Effector memory CD8-positive, alpha-beta T cell (primary cell): ENCODE data around the gene KCNMB2.

Source experiments
- ATAC-seq: fragments of 150-1000 bp; cut with Tn5 transposase; replicated peaks from 2 replicates; pipeline ENCODE4 v1.10.0; 2021; ENCODE audit warnings: mild to moderate bottlenecking, moderate library complexity
- DNase-seq, 3 experiments: peaks; one replicate each; pipeline ENCODE4 v3.0.0; 2021
- H3K27ac Mint-ChIP-seq, 2 donors: one replicate each; pipeline ENCODE4 v1.8.0; 2022; ENCODE audit warnings: mild to moderate bottlenecking in 2 of 2, mixed read lengths in 2 of 2, moderate library complexity in 2 of 2
- H3K27me3 Mint-ChIP-seq, 2 donors: one replicate each; pipeline ENCODE4 v1.8.0; 2022; ENCODE audit warnings: mixed read lengths in 2 of 2
- H3K36me3 Mint-ChIP-seq: one replicate; pipeline ENCODE4 v1.8.0; 2022; ENCODE audit warnings: mild to moderate bottlenecking, moderate library complexity, mixed read lengths; ENCODE audit not compliant: insufficient read depth
- H3K4me1 Mint-ChIP-seq, 2 donors: one replicate each; pipeline ENCODE4 v1.8.0; 2022; ENCODE audit warnings: low read depth in 2 of 2, mixed read lengths in 2 of 2
- H3K4me3 Mint-ChIP-seq, 2 donors: one replicate each; pipeline ENCODE4 v1.8.0; 2022; ENCODE audit warnings: mild to moderate bottlenecking in 2 of 2, mixed read lengths in 2 of 2, moderate library complexity in 2 of 2
- H3K9me3 Mint-ChIP-seq, 2 donors: one replicate each; pipeline ENCODE4 v1.8.0; 2022; ENCODE audit warnings: mixed read lengths in 2 of 2

The KCNMB2 gene

DNA sequence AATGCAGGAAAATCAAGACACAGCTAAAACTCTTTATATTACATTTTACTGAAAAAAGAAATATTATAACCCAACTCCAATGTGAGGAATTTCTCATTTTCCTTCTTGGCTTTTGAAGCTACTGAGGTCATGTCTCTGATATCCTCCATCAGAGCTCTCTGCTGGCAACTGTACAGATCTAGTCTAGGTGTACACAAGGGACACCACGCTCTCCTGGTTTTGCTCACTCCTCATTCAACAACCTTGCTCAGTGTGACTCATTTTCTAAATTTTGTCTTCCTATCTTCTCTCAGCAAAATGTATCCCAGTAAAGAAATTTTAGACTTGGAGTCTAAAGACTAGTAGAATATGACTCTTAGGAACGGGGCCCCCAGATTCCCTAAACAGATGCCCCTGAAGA lies 144.3 kb downstream of the KCNMB2 start:
- Mint-ChIP-seq H3K4me1 (no peaks in the 10 kb centered on the region), H3K36me3 (no peaks in the 10 kb centered on the region), H3K27ac (no peak overlapping the region), H3K9me3 (peaks cover 0 to 1% of the 10 kb centered on the region in 2 donors), H3K27me3 (no peaks in the 10 kb centered on the region), H3K4me3 (no peak overlapping the region)
- no peak for ATAC-seq
- no peak for DNase-seq

DNA sequence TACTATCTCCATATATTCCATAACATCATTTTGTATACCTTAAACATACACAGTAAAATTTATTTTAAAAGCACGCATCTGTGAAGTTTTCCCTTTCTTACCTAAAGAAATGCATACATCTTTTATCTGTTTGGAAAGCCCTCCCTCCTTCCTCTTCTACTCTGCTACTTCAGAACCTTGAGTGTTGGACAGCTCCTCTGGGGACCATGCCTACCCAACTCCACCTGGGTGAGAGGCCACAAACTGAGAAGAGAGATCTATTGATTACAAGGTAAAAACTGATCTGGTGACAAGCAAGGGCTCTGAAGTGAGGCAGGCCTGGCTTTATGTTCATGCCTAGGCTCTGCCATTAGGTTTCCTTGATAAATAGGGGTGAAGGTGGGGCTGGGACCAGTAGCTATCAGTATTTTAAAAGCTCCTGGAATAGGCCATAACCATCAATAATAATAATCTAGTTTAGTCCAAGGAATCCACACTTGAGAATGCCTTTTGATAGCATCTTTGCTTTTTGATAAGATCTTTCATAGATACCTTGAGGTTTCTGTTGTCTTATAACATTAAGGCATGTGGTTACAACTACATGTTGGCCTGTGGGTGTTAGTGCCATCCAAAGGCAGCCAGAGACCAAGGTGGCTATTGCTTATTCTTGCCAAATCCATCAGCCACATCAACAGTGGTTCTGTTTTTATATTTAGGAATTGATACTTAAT lies 148.8 kb downstream of the KCNMB2 start:
- ATAC-seq: no peak

DNA sequence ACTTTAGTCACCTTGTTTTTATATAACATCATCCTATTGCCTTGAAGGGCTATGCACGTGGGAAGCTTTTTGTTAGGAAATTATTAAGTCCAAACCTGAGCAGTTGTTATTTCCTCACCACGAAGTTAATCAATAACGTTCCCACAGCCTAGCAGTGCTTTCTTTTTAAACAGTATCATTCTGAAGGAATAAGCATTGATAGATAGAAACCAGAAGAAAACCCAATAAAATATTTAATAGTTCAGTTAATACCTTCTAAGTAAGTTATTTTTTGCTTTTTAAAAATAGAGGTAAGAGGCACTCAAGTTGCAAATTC lies 149.3 kb downstream of the KCNMB2 start:
- H3K36me3 Mint-ChIP-seq: no peaks in the 10 kb centered on the region
- no peak overlapping the region for H3K27ac Mint-ChIP-seq
- no peak for ATAC-seq
- peaks cover 0 to 1% of the 10 kb centered on the region in 2 donors for H3K9me3 Mint-ChIP-seq
- no peaks in the 10 kb centered on the region for H3K4me1 Mint-ChIP-seq
- H3K4me3 Mint-ChIP-seq: no peak overlapping the region
- H3K27me3 Mint-ChIP-seq: no peaks in the 10 kb centered on the region
- DNase-seq: no peak

More for the DNA sequence above, 148.8 kb downstream of the KCNMB2 start:
- H3K27me3 Mint-ChIP-seq: no peaks in the 10 kb centered on the region
- H3K27ac Mint-ChIP-seq: no peak overlapping the region
- H3K36me3 Mint-ChIP-seq: no peaks in the 10 kb centered on the region
- no peaks in the 10 kb centered on the region for H3K4me1 Mint-ChIP-seq
- peaks cover 0 to 1% of the 10 kb centered on the region in 2 donors for H3K9me3 Mint-ChIP-seq
- no peak overlapping the region for H3K4me3 Mint-ChIP-seq
- DNase-seq: no peak

DNA sequence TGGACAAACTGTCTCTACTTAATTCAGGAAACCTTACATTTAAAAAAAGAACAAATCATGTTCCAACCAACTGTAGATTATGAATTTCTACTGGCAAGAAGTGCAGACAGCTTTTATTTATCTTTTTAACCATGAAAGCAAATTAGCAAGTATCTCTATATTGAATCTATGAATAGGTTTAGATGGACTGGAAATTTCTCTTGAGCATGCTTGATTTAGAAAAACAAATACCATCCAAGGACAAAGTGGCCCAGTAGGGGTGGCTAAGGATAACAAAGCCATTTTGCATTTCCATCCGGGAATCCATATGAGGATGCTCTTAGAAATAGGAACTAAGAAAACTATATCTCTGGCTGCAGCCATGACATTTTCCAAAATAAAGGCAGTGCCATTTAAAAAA lies 150.6 kb downstream of the KCNMB2 start:
- DNase-seq (no peak), ATAC-seq (no peak)
- H3K9me3 Mint-ChIP-seq: peaks cover 0 to 1% of the 10 kb centered on the region in 2 donors
- no peak overlapping the region for H3K27ac Mint-ChIP-seq
- no peaks in the 10 kb centered on the region for H3K27me3 Mint-ChIP-seq
- H3K4me1 Mint-ChIP-seq: no peaks in the 10 kb centered on the region
- H3K36me3 Mint-ChIP-seq: no peaks in the 10 kb centered on the region
- no peak overlapping the region for H3K4me3 Mint-ChIP-seq

DNA sequence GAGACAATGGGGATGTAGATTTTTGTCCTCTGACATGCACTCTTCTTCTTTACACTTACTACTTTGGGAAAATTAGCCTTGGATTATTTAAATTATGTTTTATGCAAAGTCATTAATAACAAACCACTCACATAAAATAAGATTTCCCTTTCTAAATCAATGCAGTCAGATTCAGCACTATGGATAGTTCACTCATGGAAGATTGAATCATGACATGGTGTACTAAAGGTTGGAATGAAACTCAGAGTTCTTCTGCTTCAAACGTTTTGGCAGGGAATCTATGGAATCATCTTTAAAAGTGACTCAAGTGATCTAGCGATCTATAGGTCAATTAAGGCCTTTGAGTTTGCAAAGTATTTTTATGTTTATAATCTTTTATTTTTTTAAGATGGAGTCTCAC lies 154.3 kb downstream of the KCNMB2 start:
- Mint-ChIP-seq H3K27me3 (no peaks in the 10 kb centered on the region), H3K4me3 (no peak overlapping the region), H3K4me1 (no peaks in the 10 kb centered on the region), H3K9me3 (peaks cover 3 to 4% of the 10 kb centered on the region in 2 donors), H3K36me3 (no peaks in the 10 kb centered on the region), H3K27ac (no peak overlapping the region)
- DNase-seq (no peak), ATAC-seq (no peak)

DNA sequence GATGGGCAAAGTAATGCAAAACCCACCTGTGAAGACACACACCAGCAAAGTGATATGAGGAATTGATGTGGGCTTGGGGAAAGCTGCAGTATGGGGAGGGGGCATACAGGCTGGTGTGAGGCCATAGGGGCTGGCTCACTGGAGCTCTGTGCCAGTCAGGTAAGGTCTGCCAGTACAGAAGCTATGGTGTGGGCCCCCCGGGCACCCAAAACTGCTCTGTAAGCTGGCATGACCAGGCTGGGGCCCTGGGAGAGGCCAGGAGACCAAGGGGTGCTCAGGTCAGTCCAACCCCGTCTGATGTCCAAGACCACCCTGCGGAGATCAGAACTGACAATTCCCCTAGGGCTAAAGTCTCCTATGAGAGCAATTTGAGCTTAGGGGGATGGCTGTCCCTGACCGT lies 163.1 kb downstream of the KCNMB2 start:
- no peak for ATAC-seq
- H3K4me1 Mint-ChIP-seq: no peaks in the 10 kb centered on the region
- H3K27me3 Mint-ChIP-seq: no peaks in the 10 kb centered on the region
- H3K4me3 Mint-ChIP-seq: no peak overlapping the region
- DNase-seq: no peak
- H3K9me3 Mint-ChIP-seq: peaks cover 5 to 16% of the 10 kb centered on the region in 2 donors
- no peaks in the 10 kb centered on the region for H3K36me3 Mint-ChIP-seq
- no peak overlapping the region for H3K27ac Mint-ChIP-seq

DNA sequence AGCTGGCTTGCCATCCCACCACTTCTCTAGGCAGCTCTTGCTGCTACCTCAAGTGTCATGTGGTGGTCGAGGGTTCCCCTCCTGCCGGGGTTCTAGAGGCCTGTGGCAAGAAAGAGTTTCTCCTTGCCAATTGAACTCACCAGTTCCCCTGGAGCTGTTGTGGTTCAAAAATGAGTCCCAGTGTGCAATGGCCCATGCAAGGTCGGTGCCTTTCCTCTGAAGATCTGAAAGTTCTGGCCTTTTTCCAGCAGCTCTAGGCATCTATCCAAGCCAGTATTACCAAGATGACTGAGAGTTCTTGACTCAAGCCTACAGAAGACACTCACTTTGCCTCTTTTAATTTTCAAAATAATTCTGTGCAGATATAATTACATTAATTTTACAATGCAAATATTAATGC lies 163.6 kb downstream of the KCNMB2 start:
- no peak for DNase-seq
- Mint-ChIP-seq H3K27me3 (no peaks in the 10 kb centered on the region), H3K9me3 (peaks cover 5 to 16% of the 10 kb centered on the region in 2 donors), H3K4me1 (no peaks in the 10 kb centered on the region), H3K27ac (no peak overlapping the region), H3K4me3 (no peak overlapping the region), H3K36me3 (no peaks in the 10 kb centered on the region)
- no peak for ATAC-seq

DNA sequence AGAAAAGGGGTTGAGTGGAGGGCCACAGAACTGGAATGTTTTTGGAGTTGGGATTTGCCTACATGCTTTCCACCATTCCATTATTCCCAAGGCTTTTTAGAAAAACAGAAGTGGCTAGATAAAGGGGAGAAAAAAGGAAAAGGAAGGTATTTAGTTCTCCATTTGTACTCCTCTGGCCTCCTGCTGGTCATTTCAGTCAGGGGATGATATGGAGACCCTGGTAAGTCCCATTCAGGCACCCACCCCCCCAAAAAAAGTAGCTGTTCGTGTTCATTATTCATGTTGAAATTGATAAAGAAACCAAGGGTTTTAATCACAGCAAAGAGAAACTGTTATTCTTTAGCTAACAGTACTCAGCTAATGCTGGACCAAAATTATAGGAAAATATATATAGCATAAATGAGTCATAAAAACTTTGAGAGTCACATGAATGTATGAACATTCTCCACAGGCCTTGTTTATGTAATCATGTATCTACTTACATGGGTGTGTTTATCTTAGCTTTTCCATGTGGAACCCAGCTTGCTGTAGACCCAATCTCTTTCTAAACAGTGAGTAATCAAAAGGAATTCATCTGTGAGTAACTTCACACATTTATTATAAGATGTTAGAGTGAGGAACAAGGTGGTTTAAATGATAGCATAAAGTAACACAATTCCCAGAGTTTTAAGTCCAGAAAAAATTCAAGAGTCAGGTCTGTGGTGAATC lies 167.2 kb downstream of the KCNMB2 start:
- no peaks in the 10 kb centered on the region for H3K4me1 Mint-ChIP-seq

DNA sequence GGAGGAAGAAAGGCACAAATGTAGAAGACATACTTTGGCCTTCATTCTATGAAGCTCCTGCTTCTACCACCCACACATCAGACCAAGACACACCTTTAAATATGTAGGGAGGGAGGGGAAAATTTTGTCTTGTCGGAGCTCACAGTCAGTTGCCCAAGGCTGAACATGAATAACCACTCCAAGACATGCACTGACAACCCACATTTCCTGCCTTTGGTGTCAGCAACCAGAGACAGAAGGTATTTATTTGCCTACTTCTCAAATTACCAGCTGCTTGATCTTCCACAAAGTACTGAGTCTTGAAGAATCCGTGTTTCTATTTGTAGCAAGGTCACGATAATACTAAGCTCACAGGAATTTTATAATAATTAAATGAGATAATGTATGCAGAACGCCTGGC lies 169.7 kb downstream of the KCNMB2 start:
- Mint-ChIP-seq H3K4me1 (no peaks in the 10 kb centered on the region), H3K27me3 (no peaks in the 10 kb centered on the region), H3K4me3 (no peak overlapping the region), H3K9me3 (no peaks in the 10 kb centered on the region), H3K27ac (no peak overlapping the region), H3K36me3 (no peaks in the 10 kb centered on the region)
- ATAC-seq: no peak
- DNase-seq: no peak

More for the DNA sequence above, 167.2 kb downstream of the KCNMB2 start:
- Mint-ChIP-seq H3K4me3 (no peak overlapping the region), H3K27ac (no peak overlapping the region), H3K9me3 (peaks cover 0 to 8% of the 10 kb centered on the region in 2 donors), H3K36me3 (no peaks in the 10 kb centered on the region), H3K27me3 (no peaks in the 10 kb centered on the region)
- no peak for DNase-seq
- ATAC-seq: no peak

DNA sequence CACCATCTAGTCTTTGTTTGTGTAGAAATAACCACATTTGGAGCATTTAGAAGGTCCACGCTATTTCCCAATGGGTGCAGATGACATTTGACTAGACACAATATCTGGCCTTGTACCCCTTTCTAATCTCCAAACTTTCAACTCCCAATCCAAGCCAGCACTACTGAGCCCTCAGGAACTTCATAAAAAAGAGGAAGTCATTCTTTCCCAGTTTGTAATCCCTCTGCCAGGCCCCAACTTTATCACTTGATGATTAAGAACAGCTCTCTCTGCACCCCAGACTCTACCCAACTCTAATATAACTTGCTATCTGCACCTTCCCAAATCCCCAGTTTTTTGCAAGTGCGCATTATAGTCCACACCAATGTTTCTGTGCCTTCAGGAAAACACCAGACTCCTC lies 170.2 kb downstream of the KCNMB2 start:
- Mint-ChIP-seq H3K36me3 (no peaks in the 10 kb centered on the region), H3K4me3 (no peak overlapping the region), H3K4me1 (no peaks in the 10 kb centered on the region), H3K9me3 (no peaks in the 10 kb centered on the region), H3K27me3 (no peaks in the 10 kb centered on the region), H3K27ac (no peak overlapping the region)
- no peak for DNase-seq
- ATAC-seq: no peak

DNA sequence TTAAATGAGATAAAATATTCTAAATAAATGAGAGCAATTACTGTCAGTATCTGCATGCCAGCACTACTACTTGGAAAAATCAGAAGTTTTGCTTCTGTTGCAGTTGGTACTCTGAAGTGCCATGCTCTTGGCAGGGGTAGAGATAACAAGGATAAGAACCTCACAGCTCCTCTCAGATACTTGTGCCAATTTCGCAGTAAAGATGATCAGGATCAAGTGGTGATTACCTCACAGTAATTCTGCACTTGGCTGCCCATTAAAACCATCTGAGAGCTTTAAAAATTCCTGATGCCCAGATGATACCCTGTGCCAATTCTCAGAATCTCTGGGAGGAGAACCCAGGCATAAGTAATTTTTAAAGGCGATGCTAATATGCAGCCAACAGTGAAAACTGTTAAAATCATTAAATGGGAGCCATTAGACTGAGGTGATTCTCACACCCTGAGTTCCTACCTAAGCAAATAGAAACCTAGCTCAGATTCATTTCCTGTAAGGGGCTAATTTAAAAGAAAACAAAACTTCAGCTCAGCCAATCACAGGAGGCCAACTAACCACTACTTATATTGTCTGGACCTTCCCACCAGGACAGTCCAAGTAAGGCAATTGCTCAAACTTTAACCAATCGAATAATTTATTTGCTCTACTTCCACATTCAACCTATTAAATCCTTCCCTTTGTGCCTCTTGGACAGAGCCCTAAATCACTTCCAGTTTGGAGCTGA lies 171.2 kb downstream of the KCNMB2 start:
- no peaks in the 10 kb centered on the region for H3K27me3 Mint-ChIP-seq
- ATAC-seq (no peak), DNase-seq (no peak)
- H3K9me3 Mint-ChIP-seq: no peaks in the 10 kb centered on the region
- H3K27ac Mint-ChIP-seq: no peak overlapping the region
- no peaks in the 10 kb centered on the region for H3K4me1 Mint-ChIP-seq
- H3K4me3 Mint-ChIP-seq: no peak overlapping the region
- H3K36me3 Mint-ChIP-seq: no peaks in the 10 kb centered on the region

DNA sequence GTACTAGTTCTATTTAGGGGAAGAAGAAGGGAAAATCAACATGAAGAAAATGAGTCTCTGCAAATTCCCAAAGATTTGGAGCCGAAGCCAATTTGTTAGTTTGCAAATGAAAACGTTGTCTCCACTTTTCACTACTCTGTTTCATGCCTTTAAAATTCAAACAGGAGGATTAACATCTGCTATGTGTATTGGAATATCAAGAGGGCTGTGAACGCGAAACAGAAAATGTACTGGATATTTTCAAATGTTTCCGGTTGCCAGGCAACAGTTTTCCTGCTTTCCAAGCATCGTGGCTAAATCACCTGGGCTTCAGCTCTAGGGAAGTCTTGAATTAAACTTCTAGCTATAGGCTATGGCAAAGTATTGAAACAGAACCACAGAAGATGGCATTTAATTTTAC lies 172.8 kb downstream of the KCNMB2 start:
- Mint-ChIP-seq H3K9me3 (no peaks in the 10 kb centered on the region), H3K27ac (no peak overlapping the region), H3K4me1 (no peaks in the 10 kb centered on the region), H3K36me3 (no peaks in the 10 kb centered on the region), H3K27me3 (no peaks in the 10 kb centered on the region), H3K4me3 (no peak overlapping the region)
- ATAC-seq (no peak), DNase-seq (no peak)

DNA sequence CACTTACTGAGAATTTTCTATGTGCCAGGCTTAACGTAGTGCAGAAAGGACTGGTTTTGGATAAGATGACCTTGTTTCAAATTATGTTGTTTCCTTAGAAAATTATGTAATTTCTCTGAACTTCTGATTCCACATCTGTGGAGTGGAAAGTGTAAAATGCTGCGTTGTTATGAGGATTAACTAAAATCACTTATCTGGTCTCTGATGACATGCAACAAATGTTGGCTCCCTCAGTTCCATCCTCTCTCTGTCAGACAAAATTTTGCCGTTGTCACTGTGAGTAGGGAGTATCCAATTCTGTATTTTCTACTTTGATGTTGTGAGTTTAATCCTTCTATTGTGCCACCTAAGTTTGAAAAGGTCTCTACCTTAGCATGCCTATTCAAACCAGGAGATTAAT lies 175.5 kb downstream of the KCNMB2 start:
- H3K4me1 Mint-ChIP-seq: no peaks in the 10 kb centered on the region
- DNase-seq: no peak
- ATAC-seq: no peak
- peaks cover 0 to 1% of the 10 kb centered on the region in 2 donors for H3K9me3 Mint-ChIP-seq
- no peak overlapping the region for H3K27ac Mint-ChIP-seq
- H3K27me3 Mint-ChIP-seq: no peaks in the 10 kb centered on the region
- H3K4me3 Mint-ChIP-seq: no peak overlapping the region
- no peaks in the 10 kb centered on the region for H3K36me3 Mint-ChIP-seq

DNA sequence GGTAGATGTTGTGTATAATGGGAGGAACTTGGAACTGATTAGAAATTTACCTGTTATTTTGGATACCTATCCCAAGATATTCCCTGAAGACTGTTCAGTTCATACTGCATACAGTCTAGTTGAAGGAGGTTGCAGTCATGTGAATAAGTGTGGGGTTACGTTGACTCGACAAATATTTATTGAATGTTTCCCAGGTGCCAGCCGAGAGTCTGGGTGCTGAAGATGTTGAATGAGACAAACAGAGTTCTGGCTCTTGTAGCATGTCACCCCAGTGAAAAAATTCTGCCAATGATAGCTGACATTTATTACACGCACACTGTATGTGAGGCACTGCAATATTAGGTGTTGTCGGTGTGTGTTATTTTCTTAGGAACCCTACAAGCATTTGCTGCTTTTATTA lies 176.0 kb downstream of the KCNMB2 start:
- Mint-ChIP-seq H3K4me3 (no peak overlapping the region), H3K4me1 (no peaks in the 10 kb centered on the region), H3K27me3 (no peaks in the 10 kb centered on the region), H3K9me3 (peaks cover 0 to 1% of the 10 kb centered on the region in 2 donors), H3K27ac (no peak overlapping the region), H3K36me3 (no peaks in the 10 kb centered on the region)
- ATAC-seq: no peak
- DNase-seq: no peak
